ENCODE data around the gene ZNF569. TPM values are rescaled to one million over a fixed set of nuclear protein-coding genes. Genes with fewer than 3 reads are reported as not detected.
"Not testable (repeated sequence)": the region's sequence is repeated elsewhere in the genome, so short reads cannot be mapped to it uniquely, and the experiment has no call there.

ZNF569 gene
- total and polyA plus RNA-seq, 2 donors (not counting 1 experiment from before 2014, with no cell fraction given): 3.4 to 13.9 TPM

DNA sequence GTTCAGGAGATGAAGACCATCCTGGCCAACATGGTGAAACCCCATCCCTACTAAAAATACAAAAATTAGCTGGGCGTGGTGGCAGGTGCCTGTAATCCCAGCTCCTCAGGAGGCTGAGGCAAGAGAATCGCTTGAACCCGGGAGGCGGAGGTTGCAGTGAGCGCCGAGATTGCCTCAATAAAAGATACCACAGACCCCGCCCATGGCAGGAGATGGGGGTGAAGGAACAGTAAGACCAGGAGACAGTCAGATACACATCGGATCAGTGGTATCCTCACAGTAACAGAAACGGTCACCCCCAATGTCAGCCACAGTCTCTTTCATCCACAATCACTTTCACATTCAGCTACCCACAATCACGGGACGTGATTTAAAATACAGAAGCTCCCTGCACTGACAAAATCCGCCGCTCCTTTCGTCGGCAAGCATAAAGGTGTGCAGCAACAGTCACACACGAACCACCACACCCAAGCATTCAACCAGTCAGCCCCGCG is 96.8 kb downstream of the ZNF569 start:
- Histone ChIP-seq H3K79me2 (ENCODE audit: control insufficient read depth, insufficient read depth, low read length) (peaks cover 24% of the 10 kb centered on the region), H3K4me2 (replicated peaks; ENCODE audit: low read depth, low read length, poor library complexity, severe bottlenecking) (peak overlapping the region; percentile 79), H3K9ac (ENCODE audit: low read length) (peak overlapping the region; percentile 82), H3K9me3 (ENCODE audit: control extremely low read depth in 1 of 3, control insufficient read depth in 2 of 3, insufficient read depth in 1 of 3, low read length in 2 of 3) (peaks cover 4 to 23% (median 9%) of the 10 kb centered on the region in 3 donors), H2AFZ (ENCODE audit: insufficient read depth, low read depth, low read length, poor library complexity, severe bottlenecking) (peak overlapping the region; percentile 97), H3K27ac (ENCODE audit: low read length in 2 of 2) (peak overlapping the region; percentile 73 to 87), H3K4me3 (ENCODE audit: control extremely low read depth in 1 of 5, extremely low read depth in 1 of 5, insufficient read depth in 1 of 5, low read depth in 2 of 5, low read length in 4 of 5) (peak overlapping the region; percentile 59 to 86 (median 77)), H3K4me1 (ENCODE audit: control insufficient read depth in 2 of 2, insufficient read depth in 2 of 2, low read length in 2 of 2) (peaks cover 5 to 14% of the 10 kb centered on the region in 2 donors)
- peak overlapping the region; percentile 99 for H3K4me3 Mint-ChIP-seq
- H3K36me3 ChIP-seq (replicated peaks in 1 of 2; ENCODE audit: control extremely low read depth in 1 of 2, control insufficient read depth in 1 of 2, extremely low read depth in 1 of 2, insufficient read depth in 2 of 2, low read length in 1 of 2); H4K20me1 ChIP-seq (ENCODE audit: control insufficient read depth, insufficient read depth, low read length, poor library complexity, severe bottlenecking); H3K27me3 ChIP-seq (replicated peaks in 1 of 4; ENCODE audit: control extremely low read depth in 1 of 4, control insufficient read depth in 3 of 4, insufficient read depth in 4 of 4, low read length in 3 of 4); H3K9me3 Mint-ChIP-seq (ENCODE audit: insufficient read depth); H3K27me3 Mint-ChIP-seq; DNase-seq: not testable (repeated sequence)
- WGBS (ENCODE audit: insufficient coverage): 0% methylated on average over 10 of the region's 18 CpGs
- POLR2A ChIA-PET: interaction anchor here (0.6 to 1.5 kb wide), 9 partner anchors 36 to 1186 kb away, joined by 3 to 8 read pairs (median 5); partner anchors contain the start of genes ZNF420, ZNF540, ZNF569 and ZNF570
- CTCF ChIA-PET: interaction anchor here (0.7 to 1.3 kb wide), 9 partner anchors 36 to 520 kb away, joined by 3 to 4 read pairs (median 3); partner anchors contain the start of genes ZNF540 and ZNF571
- peaks cover 12% of the 10 kb centered on the region for H3K4me1 Mint-ChIP-seq
- H3K27ac Mint-ChIP-seq: peak overlapping the region; percentile 98
- peak; percentile 26 for ATAC-seq (ENCODE audit: low read depth)
- intact Hi-C loops (cut with micrococcal nuclease): loop anchor here (1.0 to 2.0 kb wide), 5 partner anchors 36 to 598 kb away; partner anchors contain the start of genes ZNF573, ZNF793 and ZNF850

DNA sequence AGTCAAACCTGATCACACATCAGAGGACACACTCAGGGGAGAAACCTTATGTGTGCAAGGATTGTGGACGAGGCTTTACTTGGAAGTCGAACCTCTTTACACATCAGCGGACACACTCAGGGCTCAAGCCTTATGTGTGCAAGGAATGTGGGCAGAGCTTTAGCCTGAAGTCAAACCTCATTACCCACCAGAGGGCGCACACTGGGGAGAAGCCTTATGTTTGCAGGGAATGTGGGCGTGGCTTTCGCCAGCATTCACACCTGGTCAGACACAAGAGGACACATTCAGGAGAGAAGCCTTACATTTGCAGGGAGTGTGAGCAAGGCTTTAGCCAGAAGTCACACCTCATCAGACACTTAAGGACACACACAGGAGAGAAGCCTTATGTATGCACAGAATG is 104.5 kb downstream of the ZNF569 start:
- no peak overlapping the region for H3K9ac ChIP-seq (ENCODE audit: low read length)
- Mint-ChIP-seq H3K27ac (no peak overlapping the region), H3K4me3 (no peak overlapping the region), H3K27me3 (no peaks in the 10 kb centered on the region), H3K9me3 (ENCODE audit: insufficient read depth) (peaks cover 17% of the 10 kb centered on the region), H3K4me1 (no peaks in the 10 kb centered on the region)
- H3K4me3 ChIP-seq (ENCODE audit: control extremely low read depth in 1 of 5, extremely low read depth in 1 of 5, insufficient read depth in 1 of 5, low read depth in 2 of 5, low read length in 4 of 5): no peak overlapping the region
- H3K36me3 ChIP-seq (replicated peaks in 1 of 2; ENCODE audit: control extremely low read depth in 1 of 2, control insufficient read depth in 1 of 2, extremely low read depth in 1 of 2, insufficient read depth in 2 of 2, low read length in 1 of 2): peaks cover 2 to 36% of the 10 kb centered on the region in 2 experiments
- peaks cover 0 to 63% (median 33%) of the 10 kb centered on the region in 3 donors for H3K9me3 ChIP-seq (ENCODE audit: control extremely low read depth in 1 of 3, control insufficient read depth in 2 of 3, insufficient read depth in 1 of 3, low read length in 2 of 3)
- H3K79me2 ChIP-seq (ENCODE audit: control insufficient read depth, insufficient read depth, low read length): no peaks in the 10 kb centered on the region
- no peaks in the 10 kb centered on the region for H3K27me3 ChIP-seq (replicated peaks in 1 of 4; ENCODE audit: control extremely low read depth in 1 of 4, control insufficient read depth in 3 of 4, insufficient read depth in 4 of 4, low read length in 3 of 4)
- ChIA-PET POLR2A (no interaction called here), CTCF (no interaction called here)
- no peaks in the 10 kb centered on the region for H4K20me1 ChIP-seq (ENCODE audit: control insufficient read depth, insufficient read depth, low read length, poor library complexity, severe bottlenecking)
- ATAC-seq (ENCODE audit: low read depth) (no peak), DNase-seq (no peak)
- no peak overlapping the region for H2AFZ ChIP-seq (ENCODE audit: insufficient read depth, low read depth, low read length, poor library complexity, severe bottlenecking)
- TF ChIP-seq, protein P1, sequence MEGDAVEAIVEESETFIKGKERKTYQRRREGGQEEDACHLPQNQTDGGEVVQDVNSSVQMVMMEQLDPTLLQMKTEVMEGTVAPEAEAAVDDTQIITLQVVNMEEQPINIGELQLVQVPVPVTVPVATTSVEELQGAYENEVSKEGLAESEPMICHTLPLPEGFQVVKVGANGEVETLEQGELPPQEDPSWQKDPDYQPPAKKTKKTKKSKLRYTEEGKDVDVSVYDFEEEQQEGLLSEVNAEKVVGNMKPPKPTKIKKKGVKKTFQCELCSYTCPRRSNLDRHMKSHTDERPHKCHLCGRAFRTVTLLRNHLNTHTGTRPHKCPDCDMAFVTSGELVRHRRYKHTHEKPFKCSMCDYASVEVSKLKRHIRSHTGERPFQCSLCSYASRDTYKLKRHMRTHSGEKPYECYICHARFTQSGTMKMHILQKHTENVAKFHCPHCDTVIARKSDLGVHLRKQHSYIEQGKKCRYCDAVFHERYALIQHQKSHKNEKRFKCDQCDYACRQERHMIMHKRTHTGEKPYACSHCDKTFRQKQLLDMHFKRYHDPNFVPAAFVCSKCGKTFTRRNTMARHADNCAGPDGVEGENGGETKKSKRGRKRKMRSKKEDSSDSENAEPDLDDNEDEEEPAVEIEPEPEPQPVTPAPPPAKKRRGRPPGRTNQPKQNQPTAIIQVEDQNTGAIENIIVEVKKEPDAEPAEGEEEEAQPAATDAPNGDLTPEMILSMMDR (IDR thresholded peaks at IDR 0.05): no peak
- TF ChIP-seq EZH2 (IDR thresholded peaks at IDR 0.05; ENCODE audit: borderline replicate concordance, insufficient read depth, low read depth, low read length, poor library complexity, severe bottlenecking): no peak
- H3K4me2 ChIP-seq (replicated peaks; ENCODE audit: low read depth, low read length, poor library complexity, severe bottlenecking): no peak overlapping the region
- intact Hi-C loops (cut with micrococcal nuclease): no loop called here
- no CpG with 5 or more reads among the region's 6 CpGs for WGBS (ENCODE audit: insufficient coverage)
- H3K27ac ChIP-seq (ENCODE audit: low read length in 2 of 2): no peak overlapping the region
- no peaks in the 10 kb centered on the region for H3K4me1 ChIP-seq (ENCODE audit: control insufficient read depth in 2 of 2, insufficient read depth in 2 of 2, low read length in 2 of 2)

Measured in B cell (primary cell).